K562 (cell line): ENCODE data around the gene RPS19. TPM values are rescaled to one million over a fixed set of nuclear protein-coding genes. Genes with fewer than 3 reads are reported as not detected.

ENCODE experiments used
- CBX5 ChIP-seq: IDR thresholded peaks from 2 replicates; pipeline ENCODE4 v1.6.1; 2014; ENCODE audit warnings: low read depth, borderline replicate concordance
- CSDE1 ChIP-seq, 2 experiments: fragments of 450-650 bp; IDR thresholded peaks; 2 replicates each; pipeline ENCODE4 v1.6.1; 2016; ENCODE audit warnings: mild to moderate bottlenecking in 1 of 2
- FOS ChIP-seq: IDR thresholded peaks from 3 replicates; pipeline ENCODE4 v1.6.1; 2011; ENCODE audit not compliant: insufficient read length; ENCODE audit errors: extremely low read depth
- HOXB6 ChIP-seq: fragments of 250-450 bp; sonication (Bioruptor Pico); IDR thresholded peaks from 2 replicates; pipeline ENCODE4 v1.5.1; 2022; ENCODE audit warnings: mild to moderate bottlenecking, borderline replicate concordance
- NUFIP1 ChIP-seq: fragments of 450-650 bp; IDR thresholded peaks from 2 replicates; pipeline ENCODE4 v1.6.1; 2018; ENCODE audit not compliant: partially characterized antibody
- PHB2 ChIP-seq: fragments of 450-650 bp; IDR thresholded peaks from 2 replicates; pipeline ENCODE4 v1.6.1; 2017; ENCODE audit warnings: low read depth
- SMAD1 ChIP-seq: fragments of 150-350 bp; IDR thresholded peaks from 2 replicates; pipeline ENCODE4 v1.6.1; 2014; ENCODE audit warnings: low read length, low read depth; ENCODE audit not compliant: partially characterized antibody
- SPI1 ChIP-seq: IDR thresholded peaks from 2 replicates; pipeline ENCODE4 v1.6.1; 2011; ENCODE audit warnings: low read depth, low read length, control low read depth, borderline replicate concordance
- SUPT5H ChIP-seq: fragments of 450-650 bp; IDR thresholded peaks from 2 replicates; pipeline ENCODE4 v1.6.1; 2016
- TCF7 ChIP-seq: sonication (generic); IDR thresholded peaks from 2 replicates; pipeline ENCODE4 v1.6.1; 2016; ENCODE audit warnings: antibody characterized with exemption, borderline replicate concordance
- TOE1 ChIP-seq, 2 experiments: fragments of 450-650 bp in 1 of 2; sonication (generic) in 1 of 2; formaldehyde crosslinking in 1 of 2; IDR thresholded peaks; 2 replicates each; pipeline versions ENCODE4 v1.7.1 to v1.8.0; 2016 to 2022; ENCODE audit warnings: borderline replicate concordance in 2 of 2, mild to moderate bottlenecking in 2 of 2, antibody characterized with exemption in 1 of 2, inconsistent platforms in 1 of 2, low read depth in 1 of 2, missing genetic modification reagents in 1 of 2, moderate library complexity in 1 of 2
- ZNF12 ChIP-seq: sonication (generic); formaldehyde crosslinking; IDR thresholded peaks from 2 replicates; pipeline ENCODE4 v1.4.0; 2020; ENCODE audit warnings: mild to moderate bottlenecking, missing genetic modification reagents
- ZNF511 ChIP-seq: sonication (generic); formaldehyde crosslinking; IDR thresholded peaks from 2 replicates; pipeline ENCODE4 v1.8.0; 2022; ENCODE audit warnings: mild to moderate bottlenecking, missing genetic modification reagents
- ZNF644 ChIP-seq: fragments of 200-800 bp; sonication (Bioruptor generic); IDR thresholded peaks from 2 replicates; pipeline ENCODE4 v1.6.1; 2016; ENCODE audit warnings: low read depth, missing genetic modification characterization, missing compliant biosample characterization
- polyA plus RNA-seq, 8 experiments: library from polyadenylated mRNA; depleted of rRNA in 4 of 8; stranded (reverse) in 5 of 8; unstranded in 3 of 8; fragments of >200 nt; fragmentation: Nextera tagmentation in 2 of 8; fragmentation: Illumina TruSeq in 1 of 8; extraction: Ambion mirVana in 2 of 8; extraction: Trizol in 1 of 8; gene quantifications; 2 replicates each; pipeline versions ENCODE4 v1.2.1 to v1.2.3, GENCODE V29; 2011 to 2014; ENCODE audit warnings: inconsistent platforms in 1 of 8, missing spikeins in 1 of 8
- total RNA-seq, 7 experiments: library from RNA; depleted of rRNA in 6 of 7; stranded (reverse); fragments of >200 nt in 6 of 7; fragmentation: Illumina TruSeq in 2 of 7; extraction: Trizol in 2 of 7; gene quantifications; 2 replicates each; pipeline versions ENCODE4 v1.2.1 to v1.2.3, GENCODE V29; 2011 to 2021; ENCODE audit warnings: low replicate concordance in 1 of 7
- TF ChIP-seq, protein P1 (sequence below): IDR thresholded peaks from 2 replicates; pipeline ENCODE4 v1.6.1; 2011; ENCODE audit not compliant: insufficient read length; ENCODE audit errors: extremely low read depth
- TF ChIP-seq, protein P2 (sequence below), 2 experiments: fragments of 450-650 bp in 1 of 2; IDR thresholded peaks; 2 replicates each; pipeline ENCODE4 v1.6.1; 2011 to 2017; ENCODE audit warnings: low read depth in 2 of 2, antibody characterized with exemption in 1 of 2, borderline replicate concordance in 1 of 2, low read length in 1 of 2, mild to moderate bottlenecking in 1 of 2, mixed read lengths in 1 of 2; ENCODE audit not compliant: control insufficient read depth in 1 of 2
- TF ChIP-seq, protein P3 (sequence below): sonication (generic); formaldehyde crosslinking; IDR thresholded peaks from 2 replicates; pipeline ENCODE4 v1.8.0; 2023; ENCODE audit warnings: missing genetic modification reagents, mild to moderate bottlenecking, borderline replicate concordance

The RPS19 gene
- total and polyA plus RNA-seq, 9 of the 15 experiments (the other 6 are each of a cell fraction or from before 2014, with no cell fraction given) = 1,964 to 3,408 (median 2,747) TPM

- TF ChIP-seq, protein P1, sequence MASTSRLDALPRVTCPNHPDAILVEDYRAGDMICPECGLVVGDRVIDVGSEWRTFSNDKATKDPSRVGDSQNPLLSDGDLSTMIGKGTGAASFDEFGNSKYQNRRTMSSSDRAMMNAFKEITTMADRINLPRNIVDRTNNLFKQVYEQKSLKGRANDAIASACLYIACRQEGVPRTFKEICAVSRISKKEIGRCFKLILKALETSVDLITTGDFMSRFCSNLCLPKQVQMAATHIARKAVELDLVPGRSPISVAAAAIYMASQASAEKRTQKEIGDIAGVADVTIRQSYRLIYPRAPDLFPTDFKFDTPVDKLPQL = no peak
- no peak; the same call in 1 of the 2 replicates for TF ChIP-seq ZNF12 (CRISPR knock-in tag)
- TF ChIP-seq CBX5 = 0 out of 2 replicates have a peak, but pooled peaks have one; percentile 61
- peak; percentile 79 for TF ChIP-seq SPI1
- no peak for TF ChIP-seq PHB2
- peak; percentile 85; the same call in 1 of the 2 replicates for TF ChIP-seq TOE1 (IDR thresholded peaks at IDR 0.05; ENCODE audit: borderline replicate concordance)
- TF ChIP-seq TOE1 (CRISPR knock-in tag; IDR thresholded peaks at IDR 0.05; ENCODE audit: borderline replicate concordance, low read depth) = no peak
- TF ChIP-seq TCF7 = no peak
- peak; percentile 80 for TF ChIP-seq SMAD1
- TF ChIP-seq, protein P2, sequence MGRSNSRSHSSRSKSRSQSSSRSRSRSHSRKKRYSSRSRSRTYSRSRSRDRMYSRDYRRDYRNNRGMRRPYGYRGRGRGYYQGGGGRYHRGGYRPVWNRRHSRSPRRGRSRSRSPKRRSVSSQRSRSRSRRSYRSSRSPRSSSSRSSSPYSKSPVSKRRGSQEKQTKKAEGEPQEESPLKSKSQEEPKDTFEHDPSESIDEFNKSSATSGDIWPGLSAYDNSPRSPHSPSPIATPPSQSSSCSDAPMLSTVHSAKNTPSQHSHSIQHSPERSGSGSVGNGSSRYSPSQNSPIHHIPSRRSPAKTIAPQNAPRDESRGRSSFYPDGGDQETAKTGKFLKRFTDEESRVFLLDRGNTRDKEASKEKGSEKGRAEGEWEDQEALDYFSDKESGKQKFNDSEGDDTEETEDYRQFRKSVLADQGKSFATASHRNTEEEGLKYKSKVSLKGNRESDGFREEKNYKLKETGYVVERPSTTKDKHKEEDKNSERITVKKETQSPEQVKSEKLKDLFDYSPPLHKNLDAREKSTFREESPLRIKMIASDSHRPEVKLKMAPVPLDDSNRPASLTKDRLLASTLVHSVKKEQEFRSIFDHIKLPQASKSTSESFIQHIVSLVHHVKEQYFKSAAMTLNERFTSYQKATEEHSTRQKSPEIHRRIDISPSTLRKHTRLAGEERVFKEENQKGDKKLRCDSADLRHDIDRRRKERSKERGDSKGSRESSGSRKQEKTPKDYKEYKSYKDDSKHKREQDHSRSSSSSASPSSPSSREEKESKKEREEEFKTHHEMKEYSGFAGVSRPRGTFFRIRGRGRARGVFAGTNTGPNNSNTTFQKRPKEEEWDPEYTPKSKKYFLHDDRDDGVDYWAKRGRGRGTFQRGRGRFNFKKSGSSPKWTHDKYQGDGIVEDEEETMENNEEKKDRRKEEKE (IDR thresholded peaks at IDR 0.05; ENCODE audit: borderline replicate concordance in 1 of 2, control insufficient read depth in 1 of 2, low read depth in 2 of 2, low read length in 1 of 2) = no peak; a peak in 1 of 4 replicates
- TF ChIP-seq ZNF644 (tag) = 0 out of 2 replicates have a peak, but pooled peaks have one; percentile 71
- TF ChIP-seq CSDE1 (IDR thresholded peaks at IDR 0.05) = no peak
- TF ChIP-seq, protein P3, sequence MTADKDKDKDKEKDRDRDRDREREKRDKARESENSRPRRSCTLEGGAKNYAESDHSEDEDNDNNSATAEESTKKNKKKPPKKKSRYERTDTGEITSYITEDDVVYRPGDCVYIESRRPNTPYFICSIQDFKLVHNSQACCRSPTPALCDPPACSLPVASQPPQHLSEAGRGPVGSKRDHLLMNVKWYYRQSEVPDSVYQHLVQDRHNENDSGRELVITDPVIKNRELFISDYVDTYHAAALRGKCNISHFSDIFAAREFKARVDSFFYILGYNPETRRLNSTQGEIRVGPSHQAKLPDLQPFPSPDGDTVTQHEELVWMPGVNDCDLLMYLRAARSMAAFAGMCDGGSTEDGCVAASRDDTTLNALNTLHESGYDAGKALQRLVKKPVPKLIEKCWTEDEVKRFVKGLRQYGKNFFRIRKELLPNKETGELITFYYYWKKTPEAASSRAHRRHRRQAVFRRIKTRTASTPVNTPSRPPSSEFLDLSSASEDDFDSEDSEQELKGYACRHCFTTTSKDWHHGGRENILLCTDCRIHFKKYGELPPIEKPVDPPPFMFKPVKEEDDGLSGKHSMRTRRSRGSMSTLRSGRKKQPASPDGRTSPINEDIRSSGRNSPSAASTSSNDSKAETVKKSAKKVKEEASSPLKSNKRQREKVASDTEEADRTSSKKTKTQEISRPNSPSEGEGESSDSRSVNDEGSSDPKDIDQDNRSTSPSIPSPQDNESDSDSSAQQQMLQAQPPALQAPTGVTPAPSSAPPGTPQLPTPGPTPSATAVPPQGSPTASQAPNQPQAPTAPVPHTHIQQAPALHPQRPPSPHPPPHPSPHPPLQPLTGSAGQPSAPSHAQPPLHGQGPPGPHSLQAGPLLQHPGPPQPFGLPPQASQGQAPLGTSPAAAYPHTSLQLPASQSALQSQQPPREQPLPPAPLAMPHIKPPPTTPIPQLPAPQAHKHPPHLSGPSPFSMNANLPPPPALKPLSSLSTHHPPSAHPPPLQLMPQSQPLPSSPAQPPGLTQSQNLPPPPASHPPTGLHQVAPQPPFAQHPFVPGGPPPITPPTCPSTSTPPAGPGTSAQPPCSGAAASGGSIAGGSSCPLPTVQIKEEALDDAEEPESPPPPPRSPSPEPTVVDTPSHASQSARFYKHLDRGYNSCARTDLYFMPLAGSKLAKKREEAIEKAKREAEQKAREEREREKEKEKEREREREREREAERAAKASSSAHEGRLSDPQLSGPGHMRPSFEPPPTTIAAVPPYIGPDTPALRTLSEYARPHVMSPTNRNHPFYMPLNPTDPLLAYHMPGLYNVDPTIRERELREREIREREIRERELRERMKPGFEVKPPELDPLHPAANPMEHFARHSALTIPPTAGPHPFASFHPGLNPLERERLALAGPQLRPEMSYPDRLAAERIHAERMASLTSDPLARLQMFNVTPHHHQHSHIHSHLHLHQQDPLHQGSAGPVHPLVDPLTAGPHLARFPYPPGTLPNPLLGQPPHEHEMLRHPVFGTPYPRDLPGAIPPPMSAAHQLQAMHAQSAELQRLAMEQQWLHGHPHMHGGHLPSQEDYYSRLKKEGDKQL (CRISPR knock-in tag) = no peak
- no peak for TF ChIP-seq FOS
- TF ChIP-seq NUFIP1 = peak; percentile 44
- TF ChIP-seq HOXB6 (CRISPR knock-in tag) = no peak
- peak; percentile 94 for TF ChIP-seq SUPT5H
- peak; percentile 73; the same call in 1 of the 2 replicates for TF ChIP-seq ZNF511 (CRISPR knock-in tag)
Measured at GRCh38 chr19:41859618-41860418, at the start of gene RPS19 (continued).
